H1 (cell line): ENCODE results near the gene SNX3. TPM values are rescaled to one million over a fixed set of nuclear protein-coding genes. Genes with fewer than 3 reads are reported as not detected.

Experiments used
- CTCF ChIA-PET: fragments of 300-600 bp; sonication (Branson Sonifier 250); formaldehyde crosslinking; loops from one replicate; lab custom pipeline; 2021; ENCODE audit not compliant: partially characterized antibody; lab: Charles Lee
- POLR2A ChIA-PET: fragments of 300-600 bp; sonication (Branson Sonifier 250); formaldehyde crosslinking; loops from one replicate; lab custom pipeline; 2021; ENCODE audit warnings: inconsistent platforms; ENCODE audit not compliant: partially characterized antibody; lab: Charles Lee
- DNase-seq, 2 experiments: peaks; one replicate each; pipeline versions ENCODE4 v3.0.0 to v3.0.0-alpha.2; 2010 to 2022; ENCODE audit warnings: low spot score in 2 of 2, low read depth in 1 of 2, mixed read lengths in 1 of 2
- FAIRE-seq: peaks from 2 replicates; lab custom pipeline; 2011; peaks lifted over from hg19 to GRCh38; lab: Jason Lieb, UNC
- H2AFZ ChIP-seq: 2 replicates; pipeline ENCODE4 v1.8.1; 2012; ENCODE audit warnings: low read length, inconsistent platforms
- H2AK5ac ChIP-seq: 2 replicates; pipeline ENCODE4 v1.6.1; 2013; ENCODE audit warnings: low read depth, low read length
- H2BK120ac ChIP-seq: replicated peaks from 2 replicates; pipeline ENCODE3; 2013; ENCODE audit warnings: low read depth, low read length, inconsistent platforms
- H2BK12ac ChIP-seq: 2 replicates; pipeline ENCODE4 v1.6.1; 2013; ENCODE audit warnings: low read depth, low read length
- H2BK15ac ChIP-seq: 2 replicates; pipeline ENCODE4 v1.6.1; 2013; ENCODE audit warnings: low read length
- H2BK20ac ChIP-seq: 2 replicates; pipeline ENCODE4 v1.6.1; 2013; ENCODE audit warnings: low read length
- H2BK5ac ChIP-seq: 2 replicates; pipeline ENCODE4 v1.6.1; 2013; ENCODE audit warnings: low read depth, low read length
- H3K14ac ChIP-seq: 2 replicates; pipeline ENCODE4 v1.6.1; 2013; ENCODE audit warnings: inconsistent platforms; ENCODE audit not compliant: insufficient read length
- H3K18ac ChIP-seq: 2 replicates; pipeline ENCODE4 v1.6.1; 2013; ENCODE audit warnings: low read length; ENCODE audit errors: extremely low read depth
- H3K23ac ChIP-seq: 2 replicates; pipeline ENCODE4 v1.6.1; 2013; ENCODE audit warnings: inconsistent platforms; ENCODE audit not compliant: insufficient read length
- H3K23me2 ChIP-seq: 2 replicates; pipeline ENCODE4 v1.6.1; 2013; ENCODE audit warnings: low read depth, low read length
- H3K27ac ChIP-seq: 2 replicates; pipeline ENCODE4 v1.6.1; 2011; ENCODE audit warnings: low read depth, low read length, inconsistent platforms
- H3K27me3 ChIP-seq, 4 experiments: replicated peaks in 1 of 4; 1 replicate in 1 of 4; 2 replicates in 3 of 4; pipeline versions ENCODE4 v1.6.1 to v1.8.1; 2011 to 2013; ENCODE audit warnings: low read length in 3 of 4, mild to moderate bottlenecking in 3 of 4, inconsistent platforms in 2 of 4, mixed read lengths in 2 of 4, moderate library complexity in 1 of 4; ENCODE audit not compliant: control insufficient read depth in 3 of 4, insufficient read depth in 3 of 4; ENCODE audit errors: extremely low read depth in 1 of 4
- H3K36me3 ChIP-seq, 4 experiments: 2 replicates each; pipeline versions ENCODE4 v1.6.1 to v1.8.1; 2011 to 2013; ENCODE audit warnings: mild to moderate bottlenecking in 4 of 4, low read length in 3 of 4, moderate library complexity in 2 of 4, control low read depth in 1 of 4, inconsistent platforms in 1 of 4; ENCODE audit not compliant: insufficient read depth in 4 of 4, control insufficient read depth in 2 of 4
- H3K4ac ChIP-seq: replicated peaks from 2 replicates; pipeline ENCODE3; 2013; ENCODE audit warnings: low read length, low read depth, mixed read lengths, inconsistent platforms; ENCODE audit not compliant: insufficient read length
- H3K4me1 ChIP-seq, 4 experiments: replicated peaks in 1 of 4; 1 replicate in 1 of 4; 2 replicates in 3 of 4; pipeline versions ENCODE4 v1.6.1 to v1.8.1; 2011 to 2013; ENCODE audit warnings: low read length in 3 of 4, inconsistent platforms in 2 of 4, mixed read lengths in 1 of 4; ENCODE audit not compliant: insufficient read depth in 4 of 4, control insufficient read depth in 3 of 4
- H3K4me2 ChIP-seq, 2 experiments: 2 replicates each; pipeline versions ENCODE4 v1.6.1 to v1.8.1; 2011 to 2013; ENCODE audit warnings: low read depth in 2 of 2, low read length in 2 of 2, control low read depth in 1 of 2, inconsistent platforms in 1 of 2, mild to moderate bottlenecking in 1 of 2; ENCODE audit not compliant: insufficient read depth in 1 of 2
- H3K4me3 ChIP-seq, 4 experiments: fragments of 200-600, 300-600 bp in 1 of 4; sonication (generic), shearing (Covaris generic), sonication (Bioruptor Twin) in 1 of 4; 2 replicates each; pipeline versions ENCODE4 v1.5.1 to v1.8.1; 2011 to 2016; ENCODE audit warnings: low read length in 4 of 4, low read depth in 3 of 4, control low read depth in 2 of 4, inconsistent platforms in 2 of 4, mild to moderate bottlenecking in 2 of 4, mixed read lengths in 1 of 4, moderate library complexity in 1 of 4; ENCODE audit not compliant: insufficient read depth in 2 of 4; ENCODE audit errors: extremely low read depth in 1 of 4
- H3K56ac ChIP-seq: replicated peaks from 2 replicates; pipeline ENCODE3; 2013; ENCODE audit warnings: low read depth, mild to moderate bottlenecking, mixed read lengths, low read length, inconsistent platforms; ENCODE audit not compliant: insufficient read length
- H3K79me1 ChIP-seq: 2 replicates; pipeline ENCODE4 v1.6.1; 2013; ENCODE audit warnings: low read depth, low read length, control low read depth
- H3K79me2 ChIP-seq, 2 experiments: 2 replicates each; pipeline versions ENCODE4 v1.6.1 to v1.8.1; 2012 to 2013; ENCODE audit warnings: low read length in 2 of 2, mild to moderate bottlenecking in 2 of 2, inconsistent platforms in 1 of 2; ENCODE audit not compliant: insufficient read depth in 2 of 2, control insufficient read depth in 1 of 2
- H3K9ac ChIP-seq, 4 experiments: replicated peaks in 1 of 4; 1 replicate in 1 of 4; 2 replicates in 3 of 4; pipeline versions ENCODE4 v1.6.1 to v1.8.1; 2011 to 2013; ENCODE audit warnings: low read depth in 3 of 4, low read length in 3 of 4, control low read depth in 2 of 4, mild to moderate bottlenecking in 2 of 4, moderate library complexity in 2 of 4, inconsistent platforms in 1 of 4; ENCODE audit errors: extremely low read depth in 1 of 4
- H3K9me3 ChIP-seq, 2 experiments: 2 replicates each; pipeline versions ENCODE4 v1.6.1 to v1.8.1; 2012 to 2013; ENCODE audit warnings: mild to moderate bottlenecking in 2 of 2, moderate library complexity in 2 of 2, control low read depth in 1 of 2, inconsistent platforms in 1 of 2, low read depth in 1 of 2, low read length in 1 of 2, mixed read lengths in 1 of 2; ENCODE audit not compliant: insufficient read depth in 2 of 2
- H4K20me1 ChIP-seq, 2 experiments: replicated peaks in 1 of 2; 2 replicates each; pipeline versions ENCODE3 to v1.8.1; 2011 to 2013; ENCODE audit warnings: inconsistent platforms in 2 of 2, low read length in 2 of 2, mild to moderate bottlenecking in 1 of 2; ENCODE audit not compliant: insufficient read depth in 2 of 2, control insufficient read depth in 1 of 2
- H4K5ac ChIP-seq: 2 replicates; pipeline ENCODE4 v1.6.1; 2013; ENCODE audit warnings: low read length, low read depth, mixed read lengths, inconsistent platforms; ENCODE audit not compliant: insufficient read length
- H4K8ac ChIP-seq: 2 replicates; pipeline ENCODE4 v1.8.0; 2013; ENCODE audit warnings: mild to moderate bottlenecking, moderate library complexity, low read length, inconsistent platforms; ENCODE audit not compliant: insufficient read depth; ENCODE audit errors: extremely low read depth
- H4K91ac ChIP-seq: replicated peaks from 2 replicates; pipeline ENCODE3; 2013; ENCODE audit warnings: low read length, mixed read lengths, inconsistent platforms; ENCODE audit not compliant: insufficient read length
- CBX5 ChIP-seq: fragments of 300-800, 300-1000 bp; sonication (generic); IDR thresholded peaks from 2 replicates; pipeline ENCODE4 v1.7.1; 2016; ENCODE audit warnings: antibody characterized with exemption, low read length, low read depth
- CBX8 ChIP-seq: fragments of 300-800, 300-1000 bp; sonication (generic); IDR thresholded peaks from 2 replicates; pipeline ENCODE4 v1.7.1; 2016; ENCODE audit warnings: low read depth, low read length, borderline replicate concordance
- KDM4A ChIP-seq: IDR thresholded peaks from one replicate; pipeline ENCODE4 v1.7.1; 2012; ENCODE audit warnings: low read depth, mild to moderate bottlenecking, moderate library complexity, low read length, inconsistent platforms; ENCODE audit not compliant: severe bottlenecking
- ZNF274 ChIP-seq: IDR thresholded peaks from 2 replicates; pipeline ENCODE4 v1.7.0; 2012; ENCODE audit warnings: low read length, borderline replicate concordance; ENCODE audit errors: extremely low read depth
- WGBS, 2 experiments: shearing (Covaris generic) in 1 of 2; methylation state at CpG; one replicate each; pipeline versions ENCODE4 v1.1.6 to v1.1.7; 2013 to 2015; ENCODE audit warnings: low lambda C conversion rate in 2 of 2, mixed read lengths in 2 of 2, inconsistent platforms in 1 of 2, low coverage in 1 of 2, missing lambda C conversion rate in 1 of 2; ENCODE audit not compliant: insufficient replicate concordance in 2 of 2, insufficient coverage in 1 of 2, insufficient read length in 1 of 2; ENCODE audit errors: extremely low coverage in 1 of 2, missing lambda C conversion rate in 1 of 2; 5-methylcytosine and 5-hydroxymethylcytosine counted together
- polyA plus RNA-seq, 7 experiments: library from polyadenylated mRNA; depleted of rRNA in 3 of 7; stranded (reverse) in 5 of 7; unstranded in 2 of 7; fragments of >200 nt in 5 of 7; fragments of 200-250 nt in 2 of 7; gene quantifications; 1 replicate in 5 of 7; 2 replicates in 1 of 7; 4 replicates in 1 of 7; pipeline versions ENCODE4 v1.2.1 to v1.2.3, GENCODE V29; 2011 to 2013; ENCODE audit warnings: missing spikeins in 2 of 7, mixed read lengths in 2 of 7
- total RNA-seq: library from RNA; stranded (reverse); fragmentation: NEBNext Ultra II Directional; extraction: Animal tissue kit (Norgen Biotek cat#: 25700); gene quantifications from 2 replicates; pipeline ENCODE4 v1.2.1, GENCODE V29; 2021
- TF ChIP-seq, protein P1 (sequence below): IDR thresholded peaks from 2 replicates; pipeline ENCODE4 v1.6.1; 2011; ENCODE audit warnings: low read depth, mild to moderate bottlenecking, low read length; ENCODE audit not compliant: insufficient read depth
- TF ChIP-seq, protein P2 (sequence below): IDR thresholded peaks from 2 replicates; pipeline ENCODE4 v1.6.1; 2012; ENCODE audit warnings: inconsistent platforms

Gene SNX3
- total and polyA plus RNA-seq, 2 of the 8 experiments (the other 6 are each of a cell fraction or from before 2014, with no cell fraction given) = 72.5 to 150 TPM

DNA sequence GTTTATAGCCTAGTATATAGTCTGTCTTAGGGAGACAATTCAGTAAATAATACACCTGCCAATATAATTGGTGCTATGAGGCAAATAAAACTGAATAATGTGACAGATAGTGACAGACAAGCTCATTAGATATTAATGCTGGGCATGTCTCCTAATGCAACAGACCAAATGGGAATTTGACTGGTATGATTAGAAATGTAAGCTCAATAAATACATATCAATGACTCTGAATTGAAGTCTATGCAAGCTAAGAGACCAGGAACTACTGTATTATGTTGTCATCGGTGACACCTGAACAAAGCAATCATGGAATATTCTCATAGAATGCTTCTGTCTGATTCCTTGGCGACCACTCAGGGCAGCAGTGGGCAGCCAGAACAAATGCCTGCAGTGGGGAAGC is 2.5 kb upstream of the SNX3 start:
- Histone ChIP-seq H4K20me1 (no peaks in the 10 kb centered on the region), H3K23me2 (peaks cover 8% of the 10 kb centered on the region), H3K4me3 (no peak overlapping the region), H2BK20ac (no peak overlapping the region), H3K79me2 (peaks cover 0 to 8% of the 10 kb centered on the region in 2 experiments; a peak in 2 of 4 replicates), H4K8ac (no peak overlapping the region), H3K27ac (no peak overlapping the region), H2BK120ac (no peak overlapping the region), H3K9ac (no peak overlapping the region), H3K9me3 (no peaks in the 10 kb centered on the region), H3K27me3 (no peaks in the 10 kb centered on the region), H2BK15ac (no peak overlapping the region), H4K5ac (no peak overlapping the region), H3K36me3 (no peaks in the 10 kb centered on the region), H3K4me1 (peaks cover 0 to 3% (median 1%) of the 10 kb centered on the region in 4 experiments; a peak in 3 of 7 replicates), H2BK5ac (no peak overlapping the region), H2BK12ac (no peak overlapping the region), H3K18ac (no peak overlapping the region), H3K4me2 (no peak overlapping the region), H3K23ac (no peak overlapping the region), H3K56ac (no peak overlapping the region), H3K4ac (no peak overlapping the region), H2AK5ac (no peak overlapping the region), H3K79me1 (no peaks in the 10 kb centered on the region), H2AFZ (no peak overlapping the region), H4K91ac (no peak overlapping the region), H3K14ac (no peak overlapping the region)
- no peak for DNase-seq
- no peak for FAIRE-seq
- POLR2A ChIA-PET = interaction anchor here (0.6 to 1.4 kb wide), 3 partner anchors 13 to 42 kb away, joined by 3 to 4 read pairs (median 3); no protein-coding TSS in a partner anchor
- TF ChIP-seq ZNF274 (no peak), CBX8 (no peak), CBX5 (no peak), KDM4A (no peak)
- TF ChIP-seq, protein P1, sequence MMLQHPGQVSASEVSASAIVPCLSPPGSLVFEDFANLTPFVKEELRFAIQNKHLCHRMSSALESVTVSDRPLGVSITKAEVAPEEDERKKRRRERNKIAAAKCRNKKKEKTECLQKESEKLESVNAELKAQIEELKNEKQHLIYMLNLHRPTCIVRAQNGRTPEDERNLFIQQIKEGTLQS = no peak
- TF ChIP-seq, protein P2, sequence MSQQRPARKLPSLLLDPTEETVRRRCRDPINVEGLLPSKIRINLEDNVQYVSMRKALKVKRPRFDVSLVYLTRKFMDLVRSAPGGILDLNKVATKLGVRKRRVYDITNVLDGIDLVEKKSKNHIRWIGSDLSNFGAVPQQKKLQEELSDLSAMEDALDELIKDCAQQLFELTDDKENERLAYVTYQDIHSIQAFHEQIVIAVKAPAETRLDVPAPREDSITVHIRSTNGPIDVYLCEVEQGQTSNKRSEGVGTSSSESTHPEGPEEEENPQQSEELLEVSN = no peak
- CTCF ChIA-PET = no interaction called here
- 94% methylated on average over 2 of the region's 2 CpGs; no CpG with 5 or more reads in 1 of the 2 experiments for WGBS, 2 experiments
